HG02973 (cell line): ENCODE results near the gene TMEM200B.
"Not testable (repeated sequence)": the region's sequence is repeated elsewhere in the genome, so short reads cannot be mapped to it uniquely, and the experiment has no call there.

Experiments
- ATAC-seq: cut with Tn5 transposase; IDR thresholded peaks from one replicate; pipeline ENCODE4 v1.9.1; 2021; ENCODE audit warnings: moderate library complexity; ENCODE audit not compliant: unreplicated experiment

Gene TMEM200B

DNA sequence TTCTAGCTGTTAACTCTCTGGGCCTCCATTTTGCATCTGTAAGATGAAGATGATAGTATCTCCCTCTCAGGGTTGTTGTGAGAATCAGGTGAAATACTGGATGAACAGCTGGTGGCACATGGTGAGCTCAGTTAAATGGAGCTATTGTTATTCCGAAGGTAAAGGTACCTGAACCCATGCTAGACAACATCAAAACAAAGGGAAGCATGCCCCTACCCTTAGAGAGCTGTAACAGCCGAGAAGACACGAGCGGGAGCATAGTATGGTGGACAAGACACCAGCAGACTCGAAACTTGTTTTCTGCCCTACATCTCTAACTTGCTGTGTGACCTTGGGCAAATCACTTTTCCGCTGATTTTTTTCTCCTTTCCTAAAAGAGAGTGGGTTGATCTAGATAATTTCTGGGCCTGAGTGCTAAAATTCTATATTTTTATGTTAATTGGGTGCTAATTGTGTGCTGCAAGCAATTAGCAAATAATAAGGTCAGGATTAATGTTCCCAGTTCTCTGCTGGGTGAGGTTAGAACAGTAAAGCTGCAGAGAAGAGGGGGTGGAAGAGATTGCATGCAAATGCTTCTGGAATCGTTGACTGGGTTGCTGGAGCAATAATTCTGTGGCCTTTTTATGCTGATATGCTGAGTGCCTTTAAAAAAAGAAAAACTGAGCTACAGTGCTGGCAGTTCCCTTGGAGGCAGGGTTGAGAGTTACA, 10.8 kb downstream of the TMEM200B start:
- no peak for ATAC-seq

DNA sequence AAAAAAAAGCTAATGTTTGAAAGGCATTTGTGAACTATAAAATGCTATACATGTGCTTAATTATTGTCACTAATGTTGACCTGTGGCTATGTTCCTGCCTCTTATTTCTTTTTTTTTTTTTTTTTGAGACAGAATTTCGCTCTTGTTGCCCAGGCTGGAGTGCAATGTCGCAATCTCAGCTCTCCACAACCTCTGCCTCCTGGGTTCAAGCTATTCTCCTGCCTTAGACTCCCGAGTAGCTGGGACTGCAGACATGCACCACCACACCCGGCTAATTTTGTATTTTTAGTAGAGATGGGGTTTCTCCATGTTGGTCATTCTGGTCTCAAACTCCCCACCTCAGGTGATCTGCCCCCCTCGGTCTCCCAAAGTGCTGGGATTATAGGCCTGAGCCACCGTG, 15.7 kb downstream of the TMEM200B start:
- not testable (repeated sequence) for ATAC-seq

DNA sequence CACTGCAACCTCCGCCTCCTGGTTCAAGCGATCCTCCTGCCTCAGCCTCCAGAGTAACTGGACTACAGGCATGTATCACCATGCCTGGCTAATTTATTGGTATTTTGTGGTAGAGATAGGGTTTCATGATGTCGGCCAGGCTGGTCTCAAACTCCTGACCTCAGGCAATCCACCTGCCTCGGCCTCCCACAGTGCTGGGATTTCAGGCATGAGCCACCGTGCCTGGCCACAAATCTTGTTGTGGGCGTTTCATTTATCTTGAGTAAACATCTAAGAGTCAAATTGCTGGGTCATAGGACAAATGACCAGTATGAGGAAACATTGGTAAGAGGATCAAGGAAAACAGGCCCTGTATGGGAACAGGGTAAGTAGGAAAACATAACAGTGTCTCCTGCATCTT, 17.9 kb downstream of the TMEM200B start:
- no peak for ATAC-seq

DNA sequence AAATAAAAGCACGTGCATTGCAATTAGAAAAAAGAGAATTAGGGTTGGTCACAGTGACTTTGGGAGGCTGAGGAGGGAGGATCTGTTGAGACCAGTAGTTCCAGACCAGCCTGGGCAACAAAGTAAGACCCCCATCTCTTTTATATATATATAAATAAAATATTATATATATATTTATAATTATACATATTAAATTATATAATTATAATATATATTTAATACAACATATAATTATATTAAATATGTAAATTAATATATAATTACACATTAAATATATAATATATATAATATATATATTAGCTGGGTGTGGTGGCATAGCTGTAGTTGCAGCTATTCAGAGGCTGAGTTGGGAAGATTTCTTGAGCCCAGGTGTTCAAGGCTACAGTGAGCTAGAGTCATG, 23.2 kb downstream of the TMEM200B start:
- no peak for ATAC-seq

DNA sequence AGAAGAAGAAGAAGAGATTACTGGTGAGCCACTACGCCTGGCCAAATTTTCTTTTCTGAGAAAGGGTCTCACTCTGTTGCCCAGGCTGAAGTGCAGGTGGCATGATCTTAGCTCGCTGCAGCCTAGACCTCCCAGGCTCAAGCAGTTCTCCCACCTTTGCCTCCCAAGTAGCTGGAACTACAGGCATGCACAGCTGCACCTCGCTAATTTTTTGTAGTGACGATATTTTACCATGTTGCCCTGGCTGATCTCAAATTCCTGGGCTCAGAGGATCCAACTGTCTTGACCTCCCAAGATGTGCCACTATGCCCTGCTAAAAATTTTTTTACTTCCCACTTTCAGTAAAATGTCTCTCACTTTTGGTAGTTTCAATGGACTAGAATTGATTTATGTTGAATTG, 24.4 kb downstream of the TMEM200B start:
- no peak for ATAC-seq

DNA sequence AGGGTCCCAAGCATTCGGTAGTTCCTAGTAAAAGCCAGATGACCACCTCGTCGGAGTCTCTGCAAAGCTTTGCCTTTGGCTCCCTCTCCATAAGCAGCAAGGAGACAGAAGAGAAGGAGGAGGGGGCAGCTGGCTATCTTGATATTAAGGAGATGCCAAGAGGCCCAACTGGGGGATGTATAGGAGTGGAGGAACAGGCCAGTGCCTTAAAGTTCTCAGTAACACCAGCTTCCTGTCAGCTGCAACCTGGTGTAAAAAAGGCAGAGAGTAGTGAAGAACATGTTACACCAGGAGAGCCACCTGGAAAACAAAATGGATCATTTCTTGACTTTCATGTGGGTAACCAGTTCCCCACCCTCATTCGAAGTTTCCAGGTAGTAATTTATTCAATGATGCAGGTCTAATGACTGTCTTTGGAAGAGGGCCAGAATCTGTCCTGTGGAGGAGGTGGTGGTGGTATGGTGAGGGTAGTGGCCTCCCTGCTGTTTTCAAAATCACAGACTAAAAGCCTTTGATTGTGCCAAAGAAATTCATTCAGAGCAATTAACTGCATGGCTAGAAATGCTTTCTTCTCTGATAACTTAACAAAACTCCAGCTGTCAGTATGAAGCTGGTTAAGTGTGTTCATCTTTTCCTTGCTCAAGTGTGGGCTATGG, 27.3 kb downstream of the TMEM200B start:
- ATAC-seq = no peak

DNA sequence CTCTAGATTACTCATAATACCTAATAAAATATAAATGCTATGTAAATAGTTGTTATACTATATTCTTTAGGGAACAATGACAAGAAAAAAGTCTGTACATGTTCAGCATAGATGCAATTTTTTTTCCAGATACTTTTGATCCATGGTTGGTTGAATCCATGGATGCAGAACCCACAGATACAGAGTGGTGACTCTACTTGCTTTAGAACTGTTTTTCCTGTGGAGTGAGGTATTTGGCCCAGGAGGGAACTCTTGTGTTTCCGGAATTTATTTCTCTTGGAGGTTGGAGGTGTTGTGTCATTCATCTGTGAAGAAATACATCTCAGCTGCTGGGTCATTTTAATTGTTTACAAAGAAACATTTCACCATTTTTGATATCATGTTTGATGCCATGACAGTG, 28.7 kb downstream of the TMEM200B start:
- ATAC-seq = no peak

DNA sequence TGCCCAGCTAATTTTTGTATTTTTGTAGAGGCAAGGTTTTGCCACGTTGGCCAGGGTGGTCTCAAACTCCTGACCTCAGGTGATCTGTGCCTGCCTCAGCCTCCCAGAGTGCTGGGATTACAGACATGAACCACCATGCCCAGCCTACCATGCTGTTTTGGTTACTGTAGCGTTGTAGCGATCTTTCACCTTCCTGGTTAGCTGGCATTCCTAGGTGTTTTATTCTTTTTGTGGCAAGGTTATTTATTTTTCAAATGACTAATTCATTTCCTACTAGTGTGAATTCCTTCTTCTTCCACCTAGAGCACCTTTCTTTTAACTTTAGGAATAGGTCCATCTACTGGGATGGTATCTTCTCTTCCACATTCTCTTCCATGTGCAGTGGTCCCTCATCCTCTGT, 29.3 kb downstream of the TMEM200B start:
- ATAC-seq = no peak

DNA sequence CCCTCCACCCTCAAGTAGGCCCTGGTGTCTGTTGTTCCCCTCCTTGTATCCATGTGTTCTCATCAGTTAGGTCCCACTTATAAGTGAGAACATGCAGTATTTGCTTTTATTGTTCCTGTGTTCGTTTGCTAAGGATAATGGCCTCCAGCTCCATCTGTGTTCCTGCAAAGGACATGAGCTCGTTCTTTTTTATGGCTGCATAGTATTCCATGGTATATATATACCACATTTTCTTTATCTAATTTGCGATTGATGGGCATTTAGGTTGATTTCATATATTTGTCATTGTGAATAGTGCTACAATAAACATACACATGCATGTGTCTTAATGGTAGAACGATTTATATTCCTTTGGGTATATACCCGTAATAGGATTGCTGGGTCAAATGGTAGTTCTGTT, 31.0 kb downstream of the TMEM200B start:
- not testable (repeated sequence) for ATAC-seq

DNA sequence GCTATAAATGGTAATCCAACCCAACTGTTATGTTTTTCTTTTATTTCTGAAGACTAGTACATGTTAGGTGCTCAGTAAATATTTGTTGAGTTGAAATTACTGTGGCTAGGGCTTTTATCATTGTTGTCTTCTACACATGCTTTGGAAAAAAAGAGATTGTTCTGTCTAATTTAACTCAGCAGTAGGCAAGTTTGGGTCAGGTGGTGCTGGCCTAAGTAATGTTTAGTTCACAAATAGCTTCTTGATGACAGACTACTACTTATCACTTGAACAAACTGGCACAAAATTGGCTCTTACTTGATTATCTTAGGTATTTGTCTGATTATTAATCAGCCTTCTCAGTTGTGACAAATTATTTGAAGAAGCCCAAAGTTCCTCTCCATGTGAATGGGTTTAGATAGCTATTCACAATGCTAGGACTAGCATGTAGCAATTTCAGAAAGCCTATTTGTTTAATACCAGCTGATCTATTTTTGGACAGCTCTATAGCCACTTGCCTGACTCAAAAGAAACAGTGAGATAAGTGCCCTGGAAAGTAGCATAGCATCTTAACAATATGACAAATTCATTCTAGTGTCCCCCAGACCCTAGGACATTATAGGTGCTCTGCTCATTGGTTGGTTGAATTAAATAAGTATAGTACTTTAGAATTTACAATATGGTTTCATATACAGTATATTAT, 32.6 kb downstream of the TMEM200B start:
- ATAC-seq = no peak

DNA sequence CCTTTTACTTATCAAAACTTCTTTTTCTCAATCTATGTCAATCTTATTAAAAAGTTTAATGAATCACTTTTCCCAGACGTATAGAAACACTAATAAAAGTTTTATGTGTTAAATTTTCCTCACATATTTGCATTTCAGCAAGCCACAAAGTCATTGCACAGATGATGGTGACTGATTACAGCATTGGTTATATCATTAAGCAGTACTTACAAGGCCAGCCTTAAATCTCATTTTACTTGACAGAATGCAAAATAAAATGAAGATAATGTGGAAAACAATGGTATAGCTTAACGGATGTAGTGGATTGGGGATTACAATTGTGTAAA, 39.5 kb downstream of the TMEM200B start:
- no peak for ATAC-seq

DNA sequence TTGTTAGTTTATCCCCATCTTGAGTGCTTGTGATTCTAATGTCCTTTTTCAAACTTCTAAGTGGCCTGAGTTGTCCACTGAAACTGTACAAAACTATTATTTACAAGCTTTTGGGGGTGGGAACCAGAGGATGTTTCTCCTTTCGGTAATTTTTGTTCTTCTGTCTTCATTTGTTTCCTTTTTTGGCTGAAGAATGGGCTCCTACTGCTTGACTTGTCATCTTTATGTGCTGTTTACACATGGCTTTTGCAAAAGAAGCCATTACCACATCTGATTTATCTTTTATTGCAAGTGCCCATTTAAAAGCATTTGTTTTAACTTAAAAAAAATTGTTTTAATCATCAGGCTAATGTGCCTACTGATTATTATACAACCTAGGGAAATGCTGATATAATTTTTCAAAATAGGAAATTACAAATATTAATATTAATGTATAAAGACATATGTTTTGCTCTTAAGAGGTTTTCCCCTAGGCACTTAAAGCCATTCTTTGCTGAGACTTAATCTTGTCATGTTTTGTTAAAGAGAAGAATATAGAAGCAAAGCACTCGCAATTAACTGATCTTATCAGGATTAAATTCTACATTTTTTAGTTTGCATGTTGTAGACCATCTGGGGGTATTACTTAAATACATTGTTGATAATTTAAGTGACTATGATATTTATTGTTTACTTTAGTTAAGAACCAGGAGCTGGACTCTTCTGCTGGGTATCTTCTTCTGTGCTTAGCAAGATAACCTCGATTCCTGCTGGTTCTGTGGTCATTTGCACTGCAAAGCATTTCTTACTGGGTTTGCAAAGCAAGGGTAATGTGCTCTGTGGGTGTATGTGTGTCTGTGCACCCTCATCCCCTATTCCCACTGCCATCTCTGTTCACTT, 40.1 kb downstream of the TMEM200B start:
- no peak for ATAC-seq

DNA sequence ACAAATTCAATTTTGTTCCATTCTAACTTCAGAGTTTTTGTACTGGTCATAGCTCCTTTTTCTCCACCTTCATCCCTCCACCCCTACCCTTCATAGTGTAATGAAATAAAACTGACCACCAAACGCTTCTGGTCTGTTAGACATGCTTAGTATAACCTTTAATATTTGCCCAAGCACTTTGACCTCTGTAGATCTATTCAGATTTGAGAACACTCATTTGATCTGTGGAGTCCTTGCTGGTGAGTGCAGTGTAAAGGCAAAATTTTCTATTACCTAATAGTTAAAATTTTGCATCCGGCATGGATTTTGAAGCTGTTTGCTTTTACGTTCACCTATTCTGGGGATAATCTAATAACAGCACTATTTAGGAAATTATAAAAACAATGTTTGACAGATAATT, 41.2 kb downstream of the TMEM200B start:
- ATAC-seq = no peak

DNA sequence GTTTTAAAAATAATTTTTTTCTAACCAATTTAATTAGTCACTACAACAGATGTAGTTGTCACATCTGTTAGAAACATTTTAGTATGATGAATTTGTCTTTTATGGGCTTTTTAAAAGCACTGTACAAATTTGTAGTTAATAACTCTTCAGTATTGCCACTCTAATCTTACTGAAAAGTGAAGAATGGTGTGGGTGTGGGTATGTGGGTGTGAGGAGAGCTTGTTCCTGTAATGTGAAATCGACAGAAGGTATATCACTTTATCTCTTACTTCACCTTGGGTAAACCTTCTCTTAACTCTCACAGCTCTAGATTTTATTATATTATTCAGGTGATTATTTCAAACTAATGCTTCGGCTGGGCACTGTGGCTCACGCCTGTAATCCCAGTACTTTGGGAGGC, 42.5 kb downstream of the TMEM200B start:
- ATAC-seq = no peak

DNA sequence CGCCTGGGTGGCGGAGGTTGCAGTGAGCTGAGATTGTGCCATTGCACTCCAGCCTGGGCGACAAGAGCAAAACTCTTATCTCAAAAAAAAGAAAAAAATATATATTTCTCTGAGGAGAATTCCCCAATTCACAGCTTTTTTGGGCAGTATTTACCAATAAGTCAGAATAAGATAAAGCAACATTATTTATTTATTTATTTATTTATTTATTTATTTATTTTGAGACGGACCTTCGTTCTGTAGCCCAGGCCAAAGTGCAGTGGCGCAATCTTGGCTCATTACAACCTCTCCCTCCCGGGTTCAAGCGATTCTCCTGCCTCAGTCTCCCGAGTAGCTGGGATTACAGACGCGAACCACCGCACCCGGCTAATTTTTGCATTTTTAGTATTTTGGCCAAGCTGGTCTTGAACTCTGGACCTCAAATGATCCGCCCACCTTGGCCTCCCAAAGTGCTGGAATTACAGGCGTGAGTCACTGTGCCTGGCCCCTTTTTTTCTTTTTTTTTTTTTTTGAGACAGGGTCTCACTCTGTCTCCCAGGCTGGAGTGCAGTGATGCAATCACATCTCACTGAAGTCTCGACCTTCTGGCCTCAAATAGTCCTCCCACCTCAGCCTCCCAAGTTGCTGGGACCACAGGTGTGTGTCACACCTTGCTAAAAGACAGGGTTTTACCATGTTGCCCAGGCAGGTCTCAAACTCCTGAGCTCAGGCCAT, 43.6 kb downstream of the TMEM200B start:
- not testable (repeated sequence) for ATAC-seq

DNA sequence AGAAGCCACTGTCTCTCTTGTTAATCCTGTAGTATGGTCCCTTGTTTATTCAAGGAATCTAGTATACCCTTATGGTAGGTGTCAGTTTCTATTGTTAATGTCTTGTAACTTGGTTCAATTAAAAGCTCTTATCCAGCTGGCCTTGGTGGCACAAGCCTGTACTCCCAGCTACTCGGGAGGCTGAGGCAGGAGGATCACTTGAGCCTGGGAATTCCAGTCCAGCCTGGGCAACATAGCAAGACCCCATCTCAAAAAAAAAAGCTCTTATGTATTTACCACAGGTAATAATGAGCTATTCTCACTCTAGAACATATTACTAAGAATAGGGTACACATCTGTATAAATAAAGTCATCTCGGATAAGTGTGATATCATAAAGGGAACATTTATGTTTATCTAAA, 46.5 kb downstream of the TMEM200B start:
- ATAC-seq = no peak
